Hepatocyte (in vitro differentiated cells): Measurements from ENCODE around the gene AIRE. TPM values are rescaled to one million over a fixed set of nuclear protein-coding genes. Genes with fewer than 3 reads are reported as not detected.

Source experiments
- DNase-seq: peaks from one replicate; pipeline ENCODE4 v3.0.0-alpha.2; 2016; ENCODE audit warnings: low spot score
- H2AFZ ChIP-seq: fragments of 200-600 bp; sonication (generic); 2 replicates; pipeline ENCODE4 v1.6.0; 2016; ENCODE audit warnings: antibody characterized with exemption, mild to moderate bottlenecking
- H3K27ac ChIP-seq: fragments of 200-600 bp; sonication (generic); 2 replicates; pipeline ENCODE4 v1.5.1; 2016; ENCODE audit warnings: mild to moderate bottlenecking
- H3K27me3 ChIP-seq: fragments of 200-600 bp; sonication (generic); 2 replicates; pipeline ENCODE4 v1.6.1; 2016
- H3K36me3 ChIP-seq: fragments of 200-600 bp; sonication (generic); replicated peaks from 2 replicates; pipeline ENCODE4 v1.5.1; 2016; ENCODE audit warnings: low read depth; ENCODE audit not compliant: insufficient read depth
- H3K4me1 ChIP-seq: fragments of 200-600 bp; sonication (generic); 2 replicates; pipeline ENCODE4 v1.5.1; 2016; ENCODE audit warnings: mild to moderate bottlenecking, moderate library complexity; ENCODE audit not compliant: insufficient read depth
- H3K4me2 ChIP-seq: fragments of 200-600 bp; sonication (generic); 2 replicates; pipeline ENCODE4 v1.6.0; 2016
- H3K4me3 ChIP-seq: fragments of 200-600 bp; sonication (generic); 2 replicates; pipeline ENCODE4 v1.5.1; 2016; ENCODE audit warnings: mild to moderate bottlenecking
- H3K79me2 ChIP-seq: fragments of 200-600 bp; sonication (generic); 2 replicates; pipeline ENCODE4 v1.6.0; 2017; ENCODE audit warnings: mild to moderate bottlenecking
- H3K9me2 ChIP-seq: fragments of 200-600 bp; sonication (generic); replicated peaks from 2 replicates; pipeline ENCODE4 v1.6.0; 2017; ENCODE audit warnings: mild to moderate bottlenecking; ENCODE audit not compliant: insufficient read depth
- H3K9me3 ChIP-seq: fragments of 200-600 bp; sonication (generic); 2 replicates; pipeline ENCODE4 v1.5.1; 2016; ENCODE audit warnings: low read depth, mild to moderate bottlenecking
- H4K20me1 ChIP-seq: fragments of 200-600 bp; sonication (generic); 2 replicates; pipeline ENCODE4 v1.6.0; 2016; ENCODE audit warnings: mild to moderate bottlenecking; ENCODE audit not compliant: insufficient read depth, poor library complexity, severe bottlenecking
- EZH2 ChIP-seq: fragments of 200-600 bp; sonication (generic); IDR thresholded peaks from 2 replicates; pipeline ENCODE4 v1.6.1; 2016; ENCODE audit warnings: antibody characterized with exemption, mild to moderate bottlenecking, borderline replicate concordance
- EZH2phosphoT487 ChIP-seq: fragments of 200-600 bp; sonication (generic); IDR thresholded peaks from one replicate; pipeline ENCODE4 v1.6.1; 2018; ENCODE audit warnings: antibody characterized with exemption, mild to moderate bottlenecking, low read depth, moderate library complexity; ENCODE audit not compliant: unreplicated experiment, severe bottlenecking
- WGBS: methylation state at CpG from one replicate; pipeline ENCODE4 v1.1.6; 2016; ENCODE audit warnings: low lambda C conversion rate; ENCODE audit errors: missing lambda C conversion rate; 5-methylcytosine and 5-hydroxymethylcytosine counted together
- polyA plus RNA-seq: library from polyadenylated mRNA; unstranded; fragments of >200 nt; fragmentation: Nextera tagmentation; extraction: Ambion mirVana; gene quantifications from 2 replicates; pipeline ENCODE4 v1.2.1, GENCODE V29; 2016
- total RNA-seq: library from RNA; depleted of rRNA; stranded (reverse); fragments of >200 nt; gene quantifications from 2 replicates; pipeline ENCODE4 v1.2.3, GENCODE V29; 2014
- TF ChIP-seq, protein P1 (sequence below): fragments of 200-600 bp; sonication (generic); IDR thresholded peaks from 2 replicates; pipeline ENCODE4 v1.5.1; 2016; ENCODE audit warnings: antibody characterized with exemption, mild to moderate bottlenecking; ENCODE audit not compliant: poor library complexity

The AIRE gene
- total and polyA plus RNA-seq, 2 experiments from 2014 or later, result 0.42 to 1.00 TPM

- Histone ChIP-seq H3K4me1 (no peaks in the 10 kb centered on the region), H3K4me2 (no peak overlapping the region), H3K79me2 (no peaks in the 10 kb centered on the region), H3K9me2 (no peaks in the 10 kb centered on the region), H3K4me3 (no peak overlapping the region), H3K36me3 (no peaks in the 10 kb centered on the region), H3K9me3 (no peaks in the 10 kb centered on the region), H3K27me3 (no peaks in the 10 kb centered on the region), H4K20me1 (no peaks in the 10 kb centered on the region), H3K27ac (no peak overlapping the region), H2AFZ (no peak overlapping the region)
- WGBS, result 91% methylated on average over 22 of the region's 22 CpGs
- no peak for DNase-seq
- TF ChIP-seq, protein P1, sequence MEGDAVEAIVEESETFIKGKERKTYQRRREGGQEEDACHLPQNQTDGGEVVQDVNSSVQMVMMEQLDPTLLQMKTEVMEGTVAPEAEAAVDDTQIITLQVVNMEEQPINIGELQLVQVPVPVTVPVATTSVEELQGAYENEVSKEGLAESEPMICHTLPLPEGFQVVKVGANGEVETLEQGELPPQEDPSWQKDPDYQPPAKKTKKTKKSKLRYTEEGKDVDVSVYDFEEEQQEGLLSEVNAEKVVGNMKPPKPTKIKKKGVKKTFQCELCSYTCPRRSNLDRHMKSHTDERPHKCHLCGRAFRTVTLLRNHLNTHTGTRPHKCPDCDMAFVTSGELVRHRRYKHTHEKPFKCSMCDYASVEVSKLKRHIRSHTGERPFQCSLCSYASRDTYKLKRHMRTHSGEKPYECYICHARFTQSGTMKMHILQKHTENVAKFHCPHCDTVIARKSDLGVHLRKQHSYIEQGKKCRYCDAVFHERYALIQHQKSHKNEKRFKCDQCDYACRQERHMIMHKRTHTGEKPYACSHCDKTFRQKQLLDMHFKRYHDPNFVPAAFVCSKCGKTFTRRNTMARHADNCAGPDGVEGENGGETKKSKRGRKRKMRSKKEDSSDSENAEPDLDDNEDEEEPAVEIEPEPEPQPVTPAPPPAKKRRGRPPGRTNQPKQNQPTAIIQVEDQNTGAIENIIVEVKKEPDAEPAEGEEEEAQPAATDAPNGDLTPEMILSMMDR, result no peak
- TF ChIP-seq EZH2 (no peak), EZH2phosphoT487 (no peak)
Measured at GRCh38 chr21:44259082-44259705, 26.5 kb upstream of the AIRE start.

- Histone ChIP-seq H3K4me3 (no peak overlapping the region), H3K27me3 (no peaks in the 10 kb centered on the region), H3K4me2 (no peak overlapping the region), H3K27ac (no peak overlapping the region), H3K9me3 (no peaks in the 10 kb centered on the region), H4K20me1 (no peaks in the 10 kb centered on the region), H3K36me3 (no peaks in the 10 kb centered on the region), H2AFZ (no peak overlapping the region), H3K9me2 (no peaks in the 10 kb centered on the region), H3K4me1 (no peaks in the 10 kb centered on the region), H3K79me2 (no peaks in the 10 kb centered on the region)
- DNase-seq, result no peak
- WGBS, result 71% methylated on average over 4 of the region's 4 CpGs
- TF ChIP-seq EZH2 (no peak), EZH2phosphoT487 (no peak)
- TF ChIP-seq, protein P1, result no peak
Measured at GRCh38 chr21:44260066-44260465, 25.6 kb upstream of the AIRE start.

- H3K9me3 ChIP-seq, result no peaks in the 10 kb centered on the region
- no peaks in the 10 kb centered on the region for H4K20me1 ChIP-seq
- H3K79me2 ChIP-seq, result no peaks in the 10 kb centered on the region
- no peak overlapping the region for H2AFZ ChIP-seq
- no peak for TF ChIP-seq EZH2phosphoT487
- no peak for TF ChIP-seq EZH2
- TF ChIP-seq, protein P1, result no peak
- H3K4me2 ChIP-seq, result no peak overlapping the region
- no peak for DNase-seq
- H3K4me1 ChIP-seq, result no peaks in the 10 kb centered on the region
- no peaks in the 10 kb centered on the region for H3K9me2 ChIP-seq
- no peak overlapping the region for H3K27ac ChIP-seq
- no peaks in the 10 kb centered on the region for H3K36me3 ChIP-seq
- no peaks in the 10 kb centered on the region for H3K27me3 ChIP-seq
- H3K4me3 ChIP-seq, result no peak overlapping the region
- 84% methylated on average over 19 of the region's 19 CpGs for WGBS
Measured at GRCh38 chr21:44260791-44261631, 24.7 kb upstream of the AIRE start.
